ENCODE results near the gene HOATZ.

GRCh38 chr11:111575740-111576139, 61.2 kb downstream of the HOATZ start:
- TF ChIP-seq CTCF (IDR thresholded peaks at IDR 0.05) (no peak), POLR2AphosphoS5 (IDR thresholded peaks at IDR 0.05; ENCODE audit: insufficient read depth in 1 of 2, low read depth in 1 of 2) (no peak), POLR2A (IDR thresholded peaks at IDR 0.05) (no peak)

Measured in vagina (tissue), 2 donors.